SKM-1 treated with dmso at 0.1 percent for 144 hours (cell line): ENCODE results near the gene CCDC157.
"Not testable (repeated sequence)": the region's sequence is repeated elsewhere in the genome, so short reads cannot be mapped to it uniquely, and the experiment has no call there.

ENCODE experiments used
- DNase-seq: peaks from one replicate; lab custom pipeline; 2025; ENCODE audit not compliant: unreplicated experiment; lab: John Stamatoyannopoulos, UW

CCDC157 gene

GRCh38 chr22:30386960-30387827 lies 30.4 kb downstream of the CCDC157 start, which contains the start of gene RNF215:
Gene RNF215 (minus strand): TSS chr22:30387411. CDS start chr22:30387313, 98 bp downstream.
- DNase-seq = peak; percentile 66

DNA sequence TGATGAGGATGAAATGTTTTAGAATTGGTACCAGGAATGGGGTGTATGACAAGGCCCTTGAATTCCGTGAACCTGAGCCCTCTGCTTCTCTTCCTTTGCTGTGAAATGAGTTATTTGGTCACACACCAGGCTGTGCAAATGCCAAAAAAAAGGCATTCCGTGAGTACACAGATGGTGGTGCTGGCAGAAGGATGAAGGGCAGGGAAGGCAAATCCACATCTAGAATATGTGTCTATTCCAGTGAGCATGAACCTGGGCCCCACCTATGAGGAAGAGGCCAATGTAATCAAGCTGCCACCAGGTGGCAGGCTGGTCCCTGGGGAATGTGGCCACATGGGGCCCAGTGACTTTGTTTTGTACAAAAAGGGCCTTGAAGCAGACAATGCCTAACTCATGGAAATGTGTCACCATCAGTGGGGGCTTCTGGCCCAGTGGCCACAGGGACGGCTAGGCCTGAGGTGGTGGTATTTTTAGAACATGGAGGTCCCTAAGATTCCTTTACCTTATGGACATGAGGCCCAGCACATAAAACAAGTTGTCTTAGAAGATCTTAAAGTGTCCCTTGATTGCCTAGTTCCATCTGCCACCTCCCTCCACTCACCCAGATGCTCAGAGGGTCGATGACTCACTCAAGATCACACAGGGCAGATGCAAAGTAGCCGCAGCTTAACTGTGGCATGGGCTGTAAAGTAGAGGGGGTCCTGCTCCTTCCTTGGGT lies 34.3 kb downstream of the CCDC157 start:
- peak; percentile 59 for DNase-seq

GRCh38 chr22:30392661-30393321 lies 36.0 kb downstream of the CCDC157 start:
- DNase-seq = no peak

DNA sequence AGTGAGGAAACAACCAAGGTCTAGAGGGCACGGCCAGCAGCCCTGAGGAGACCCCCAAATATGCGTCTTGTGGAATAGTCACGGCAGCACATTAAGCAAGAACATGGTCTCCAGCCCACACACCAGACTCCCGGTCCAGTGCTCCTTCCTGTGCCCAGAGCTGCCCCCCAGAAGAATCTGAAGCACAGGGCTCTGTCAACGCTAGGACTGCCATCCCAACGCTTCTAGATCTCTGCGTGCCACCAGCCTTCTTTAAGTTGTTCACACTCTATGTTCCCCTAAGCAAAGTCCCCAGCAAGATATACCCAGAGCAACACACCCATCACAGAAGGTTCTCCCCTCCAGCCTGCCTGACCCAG lies 36.5 kb downstream of the CCDC157 start:
- DNase-seq = no peak

DNA sequence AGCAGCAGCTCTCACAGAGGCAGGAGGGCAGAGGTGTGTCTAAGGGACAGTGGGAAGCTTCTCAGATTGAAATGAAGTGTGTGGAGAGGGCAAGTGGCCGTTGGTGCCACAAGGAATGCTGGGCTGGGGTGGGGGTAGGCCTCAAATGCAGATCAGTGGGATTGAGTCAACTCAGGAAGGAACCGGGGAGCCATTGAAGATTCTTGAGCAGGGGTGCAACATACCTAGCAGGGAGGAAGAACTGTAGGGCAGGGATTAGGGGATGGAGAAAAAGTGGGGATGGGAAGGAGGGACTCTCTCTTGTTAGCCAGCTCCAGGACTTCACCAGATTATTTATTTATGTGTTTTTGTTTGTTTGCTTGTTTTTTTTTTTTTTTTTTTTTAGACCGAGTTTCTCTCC lies 37.1 kb downstream of the CCDC157 start:
- DNase-seq = no peak

- DNase-seq = no peak
These were observed 40.3 kb downstream of the CCDC157 start, which contains the start of gene SEC14L2 for GRCh38 chr22:30396871-30397655. Gene SEC14L2 (plus strand): TSS chr22:30397018. CDS start chr22:30397117, 99 bp downstream.

GRCh38 chr22:30397656-30398635 lies 41.1 kb downstream of the CCDC157 start:
- no peak for DNase-seq

DNA sequence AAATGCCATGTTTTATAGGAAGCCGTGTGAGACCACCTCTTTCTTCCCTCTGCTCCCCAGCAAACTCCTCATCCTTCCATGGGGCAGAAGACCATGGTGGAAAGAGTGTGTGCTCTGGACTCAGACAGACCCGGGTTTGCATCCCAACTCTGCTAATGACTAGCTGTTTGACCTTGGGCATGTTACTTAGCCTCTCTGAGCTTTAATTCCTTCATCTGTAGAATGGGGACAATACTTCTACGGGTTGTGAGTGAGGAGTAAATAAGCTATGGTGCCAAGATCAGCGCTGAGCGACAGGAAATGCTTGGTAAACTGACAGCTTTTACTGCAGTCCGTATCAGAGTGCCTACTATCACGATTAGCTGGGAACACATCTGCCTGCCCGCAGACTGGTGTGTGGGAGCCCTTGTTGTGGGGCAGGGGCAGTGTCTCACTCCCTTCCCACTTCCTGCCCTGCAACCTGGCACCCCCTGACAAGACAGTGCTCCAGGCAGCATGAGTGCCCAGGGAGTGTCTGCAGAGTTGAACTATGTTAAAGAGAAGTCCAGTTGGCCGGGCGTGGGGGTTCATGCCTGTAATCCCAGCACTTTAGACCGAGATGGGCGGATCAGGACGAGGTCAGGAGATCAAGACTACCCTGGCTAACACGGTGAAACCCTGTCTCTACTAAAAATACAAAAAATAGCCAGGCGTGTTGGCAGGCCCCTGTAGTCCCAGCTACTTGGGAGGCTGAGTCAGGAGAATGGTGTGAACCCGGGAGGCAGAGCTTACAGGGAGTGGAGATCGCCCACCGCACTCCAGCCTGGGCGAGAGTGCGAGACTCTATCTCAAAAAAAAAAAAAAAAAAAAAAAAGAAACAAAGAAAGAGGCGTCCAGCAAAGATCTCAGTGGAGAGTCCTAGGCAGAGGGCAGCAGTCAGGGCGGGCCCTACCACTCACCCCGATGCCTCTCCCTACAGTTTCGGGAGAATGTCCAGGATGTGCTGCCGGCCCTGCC lies 42.2 kb downstream of the CCDC157 start:
- DNase-seq = no peak

- DNase-seq = no peak
These were observed 42.9 kb downstream of the CCDC157 start for GRCh38 chr22:30399718-30400117.

DNA sequence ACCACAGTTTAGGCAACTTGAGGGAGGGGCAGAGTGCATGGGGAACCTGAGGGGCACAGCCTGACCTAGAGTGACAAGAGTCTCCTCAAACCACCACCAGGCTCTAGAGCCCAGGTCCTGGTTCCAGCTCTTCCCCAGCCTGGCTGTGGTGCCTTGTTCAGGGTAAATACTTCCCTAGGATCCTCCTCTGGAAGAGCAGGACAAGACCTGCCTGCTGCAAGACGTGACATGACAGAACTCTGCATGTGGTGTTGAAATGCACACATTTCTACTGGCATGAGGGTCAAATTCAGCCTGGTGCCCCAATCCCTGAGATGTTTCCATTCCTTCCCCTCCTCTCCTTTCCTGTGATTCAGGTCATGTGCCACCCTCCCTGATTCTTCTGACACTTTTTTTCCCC lies 43.4 kb downstream of the CCDC157 start:
- no peak for DNase-seq

DNA sequence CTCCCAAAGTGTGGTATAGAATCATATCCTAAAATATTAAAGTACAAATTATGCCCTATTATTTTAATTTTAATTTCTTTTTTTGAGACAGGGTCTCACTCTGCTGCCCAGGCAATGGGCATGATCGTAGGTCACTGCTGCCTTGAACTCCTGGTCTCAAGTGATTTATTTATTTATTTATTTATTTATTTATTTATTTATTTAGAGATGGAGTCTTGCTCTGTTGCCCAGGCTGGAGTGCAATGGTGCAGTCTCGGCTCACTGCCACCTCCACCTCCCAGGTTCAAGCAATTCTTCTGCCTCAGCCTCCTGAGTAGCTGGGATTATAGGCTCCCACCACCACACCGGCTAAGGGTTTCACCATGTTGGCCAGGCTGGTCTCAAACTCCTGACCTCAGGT lies 44.2 kb downstream of the CCDC157 start:
- DNase-seq = not testable (repeated sequence)

DNA sequence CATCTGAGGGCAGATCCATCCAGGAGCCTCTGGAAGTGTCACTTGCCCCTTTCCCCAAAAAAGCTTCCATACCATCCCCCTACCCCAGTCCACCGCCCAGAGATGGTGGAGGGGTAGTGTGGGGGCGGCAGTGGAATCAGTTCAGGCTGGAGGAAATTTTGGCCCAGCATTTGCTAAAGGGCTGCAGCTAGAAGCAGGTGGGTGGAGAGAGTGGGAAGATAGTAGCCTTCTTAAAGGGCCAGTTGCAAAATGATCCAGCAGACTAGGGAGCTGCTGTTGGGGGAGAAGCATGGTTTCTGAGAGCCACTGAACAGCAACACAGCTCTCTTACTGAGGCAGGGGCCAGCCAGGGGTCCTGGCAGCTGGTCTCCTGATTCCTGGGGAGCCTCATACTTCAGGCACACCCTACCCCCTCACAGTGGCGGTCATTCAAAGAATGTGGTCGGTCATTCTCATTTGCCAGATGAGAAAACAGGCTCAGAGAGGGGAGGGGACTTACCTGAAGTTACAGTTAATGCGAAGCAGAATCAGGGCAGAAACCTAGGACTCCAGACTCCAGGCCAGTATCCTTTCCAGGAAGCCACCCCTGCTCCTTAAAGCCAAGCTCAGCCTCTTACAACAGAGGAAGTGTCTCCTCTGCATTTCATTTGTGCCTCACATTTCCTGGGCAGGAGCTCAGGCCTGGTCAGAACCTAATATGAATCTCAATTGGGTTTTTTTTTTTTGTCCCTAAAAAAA lies 45.4 kb downstream of the CCDC157 start:
- no peak for DNase-seq

DNA sequence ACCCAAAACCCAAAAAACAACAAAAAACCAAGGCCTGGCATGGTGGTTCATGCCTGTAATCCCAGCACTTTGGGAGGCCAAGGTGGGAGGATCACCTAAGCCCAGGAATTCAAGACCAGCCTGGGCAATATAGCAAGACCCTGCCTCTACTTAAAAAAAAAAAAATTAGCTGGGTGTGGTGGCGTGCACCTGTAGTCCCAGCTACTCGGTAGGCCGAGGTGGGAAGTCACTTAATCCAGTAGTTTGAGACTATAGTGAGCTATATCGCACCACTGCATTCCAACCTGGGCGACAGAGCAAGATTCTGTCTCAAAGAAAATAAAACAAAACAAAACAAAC lies 45.9 kb downstream of the CCDC157 start:
- DNase-seq = not testable (repeated sequence)

DNA sequence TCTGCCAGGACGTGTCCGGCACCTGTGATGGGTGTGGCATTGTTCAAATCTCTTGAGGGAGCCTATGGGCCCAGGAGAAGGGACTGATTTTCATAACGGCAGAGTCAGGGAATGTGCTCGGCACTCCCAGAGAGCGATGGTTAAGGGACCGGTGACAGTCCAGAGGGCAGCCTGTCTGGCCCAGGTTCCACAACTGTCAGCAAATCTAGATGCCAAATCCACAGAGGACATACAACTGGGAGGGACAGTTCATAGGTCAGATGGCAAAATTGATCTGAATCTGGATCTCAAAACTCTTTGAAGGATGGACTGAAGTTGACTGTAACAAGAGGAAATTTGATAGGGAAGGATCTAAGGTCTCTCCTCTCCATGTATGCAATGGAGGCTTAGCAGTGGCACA lies 47.5 kb downstream of the CCDC157 start:
- no peak for DNase-seq

- DNase-seq = no peak
These were observed 48.9 kb downstream of the CCDC157 start for GRCh38 chr22:30405731-30406130.

DNA sequence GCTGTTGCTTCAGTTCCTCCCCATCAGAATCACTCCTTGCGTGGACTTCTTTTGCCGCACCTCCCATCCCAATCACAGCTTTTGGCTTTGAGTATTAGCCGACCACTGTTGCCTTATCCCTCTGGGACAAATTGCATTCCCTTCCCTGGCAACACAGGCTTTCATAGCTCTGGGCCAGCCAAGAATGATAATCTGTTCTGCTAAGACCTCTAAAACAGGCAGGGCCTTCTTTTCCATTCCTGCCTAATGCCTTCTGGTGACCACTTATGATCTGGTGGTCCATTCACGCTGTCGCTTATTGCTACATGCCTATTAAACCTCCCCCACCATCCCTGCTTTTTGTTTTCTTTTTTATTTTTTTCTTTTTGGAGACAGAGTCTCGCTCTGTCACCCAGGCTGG lies 49.6 kb downstream of the CCDC157 start:
- DNase-seq = no peak

- no peak for DNase-seq
These were observed 51.7 kb downstream of the CCDC157 start for GRCh38 chr22:30408388-30409102.
